CD4-positive, alpha-beta T cell treated with Interleukin-10 for 1 hour (primary cell): ENCODE results near the gene UTS2B.
"Not testable (repeated sequence)": the region's sequence is repeated elsewhere in the genome, so short reads cannot be mapped to it uniquely, and the experiment has no call there.

Source experiments
- DNase-seq: peaks from one replicate; pipeline ENCODE4 v3.0.0-alpha.2; 2020

UTS2B gene

DNA sequence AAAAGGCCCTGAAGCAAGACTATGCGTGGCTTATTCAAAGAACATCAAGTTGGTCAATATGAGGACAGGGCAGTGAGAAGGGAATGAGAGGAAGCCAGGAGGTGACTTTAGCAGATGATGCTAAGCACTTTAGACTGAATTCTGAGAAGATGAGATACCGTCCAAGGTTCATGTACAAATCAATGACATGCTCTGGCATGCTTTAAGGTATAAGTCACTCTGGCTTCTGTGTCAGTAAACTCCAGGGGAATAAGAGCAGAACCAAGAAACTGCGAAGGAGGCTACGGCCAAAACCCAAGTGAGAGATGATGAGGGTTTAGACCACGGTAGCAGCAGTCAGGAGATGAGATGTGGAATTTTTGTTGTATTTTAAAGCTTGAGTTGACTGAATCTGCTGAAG lies 10.0 kb downstream of the UTS2B start:
- no peak for DNase-seq

GRCh38 chr3:191316876-191317603 lies 13.3 kb downstream of the UTS2B start:
- no peak for DNase-seq

- DNase-seq: no peak
These were observed 16.1 kb downstream of the UTS2B start for GRCh38 chr3:191314109-191314728.

- no peak for DNase-seq
These were observed 17.0 kb downstream of the UTS2B start for GRCh38 chr3:191313296-191313695.

DNA sequence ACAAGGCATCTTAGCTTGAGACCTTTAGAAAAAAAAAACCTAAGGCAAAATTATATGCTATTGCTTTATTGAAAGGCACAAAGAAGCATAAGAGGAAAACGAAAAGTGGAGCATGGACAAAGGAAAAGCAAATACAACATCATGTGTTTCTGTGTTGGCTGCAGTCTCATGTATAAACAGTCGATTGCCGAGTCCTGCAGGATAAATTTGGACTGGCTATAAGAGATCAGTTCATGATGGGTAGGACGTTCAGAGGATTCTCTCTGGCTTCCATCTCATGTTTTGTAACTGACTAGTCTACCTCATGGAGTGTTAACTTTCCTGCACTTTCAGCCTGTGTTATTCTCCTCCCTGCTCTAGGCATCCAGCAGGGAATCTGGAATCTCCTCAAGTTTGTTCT lies 23.0 kb downstream of the UTS2B start:
- no peak for DNase-seq

DNA sequence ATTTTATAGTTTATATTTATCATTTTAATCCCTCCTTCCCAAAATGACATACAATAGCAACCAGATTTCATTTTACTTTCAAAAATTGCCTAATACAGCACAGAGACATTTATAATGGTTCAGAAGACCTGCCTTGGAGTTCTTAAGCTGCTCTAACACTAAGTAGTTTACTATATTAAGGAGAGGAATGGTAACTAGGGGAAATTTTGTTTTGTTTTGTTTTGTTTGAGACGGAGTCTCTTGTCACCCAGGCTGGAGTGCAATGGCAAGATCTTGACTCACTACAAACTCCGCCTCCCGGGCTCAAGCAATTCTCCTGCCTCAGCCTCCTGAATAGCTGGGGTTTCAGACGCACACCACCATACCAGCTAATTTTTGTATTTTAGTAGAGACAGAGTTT lies 23.9 kb downstream of the UTS2B start:
- no peak for DNase-seq

DNA sequence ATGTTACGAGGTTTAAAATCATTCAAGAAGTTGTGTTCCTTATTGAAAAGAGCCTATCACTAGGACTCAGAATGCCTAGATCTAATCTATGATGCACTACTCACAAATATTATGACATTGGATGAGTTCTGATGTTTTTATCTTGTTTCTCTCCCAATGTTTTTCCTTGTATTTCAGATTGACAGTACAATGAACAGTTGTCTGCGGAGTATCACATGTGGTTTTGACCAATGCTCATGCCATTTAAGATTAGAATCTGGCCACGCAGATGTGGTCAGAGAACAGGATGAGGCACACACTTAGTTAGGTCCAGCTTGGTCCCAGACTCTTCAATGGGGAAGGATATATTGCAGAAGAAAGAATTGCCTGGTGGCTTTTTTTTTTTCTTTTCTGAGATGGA lies 26.7 kb downstream of the UTS2B start:
- DNase-seq: no peak

GRCh38 chr3:191302451-191302850 lies 27.9 kb downstream of the UTS2B start:
- no peak for DNase-seq

DNA sequence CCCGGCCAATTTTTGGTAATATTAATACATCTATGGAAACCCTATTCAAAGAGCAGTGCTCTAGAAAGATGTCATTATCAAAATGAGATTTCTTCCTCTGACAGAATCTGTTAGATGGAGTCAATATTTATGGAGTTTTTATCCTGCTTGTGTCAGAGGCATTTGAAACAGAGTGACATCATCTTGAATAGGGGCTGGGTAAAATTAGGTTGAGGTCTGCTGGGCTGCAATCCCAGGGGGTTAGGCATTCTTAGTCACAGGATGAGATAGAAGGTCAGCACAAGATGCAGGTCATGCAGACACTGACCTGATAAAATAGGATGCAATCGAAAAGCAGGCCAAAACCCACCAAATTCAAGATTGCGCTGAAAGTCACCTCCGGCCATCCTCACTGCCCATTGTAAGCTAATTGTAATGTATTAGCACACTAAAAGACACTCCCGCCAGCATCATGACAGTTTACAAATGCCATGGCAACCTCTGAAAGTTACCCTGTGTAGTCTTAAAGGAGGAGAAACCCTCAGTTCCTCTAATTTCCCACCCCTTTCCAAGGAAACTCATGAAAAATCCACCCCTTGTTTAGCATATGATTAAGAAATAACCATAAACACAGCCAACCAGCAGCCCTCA lies 28.4 kb downstream of the UTS2B start:
- no peak for DNase-seq

DNA sequence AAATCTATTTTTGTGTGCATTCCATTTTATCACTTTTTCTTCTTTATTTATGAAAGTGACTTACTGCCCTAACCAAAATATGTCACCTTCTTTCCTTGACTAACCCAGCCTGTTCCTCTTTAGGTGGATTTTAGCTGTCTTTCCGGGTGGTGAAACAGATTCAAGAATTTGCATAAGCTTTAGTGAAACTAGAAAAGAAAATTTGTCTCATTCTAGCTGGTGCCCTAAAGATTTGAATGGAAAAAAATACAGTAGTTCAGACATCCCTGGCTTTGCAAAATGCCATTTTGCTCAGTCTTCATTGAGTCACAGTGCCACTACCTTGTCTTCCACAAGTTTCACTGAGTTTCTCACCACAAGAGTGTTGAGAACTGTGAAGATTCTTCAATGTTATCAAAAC lies 29.3 kb downstream of the UTS2B start:
- DNase-seq: no peak

DNA sequence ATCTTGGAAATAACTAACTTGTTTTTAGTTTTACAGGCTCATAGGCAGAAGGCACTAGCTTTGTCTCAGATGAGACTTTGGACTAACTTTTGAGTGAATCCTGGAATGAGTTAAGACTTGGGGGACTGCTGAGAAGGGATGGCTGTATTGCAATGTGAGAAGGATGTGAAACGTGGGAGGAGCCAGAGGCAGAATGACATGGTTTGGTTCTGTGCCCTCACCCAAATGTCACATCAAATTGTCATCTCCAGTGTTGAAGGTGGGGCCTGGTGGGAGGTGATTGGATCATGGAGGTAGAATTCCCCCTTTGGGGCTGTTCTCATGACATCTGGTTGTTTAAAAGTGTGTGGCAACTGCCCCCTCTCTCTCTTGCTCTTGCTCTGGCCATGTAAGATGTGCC lies 29.9 kb downstream of the UTS2B start:
- no peak for DNase-seq

GRCh38 chr3:191298846-191299245 lies 31.5 kb downstream of the UTS2B start:
- no peak for DNase-seq

GRCh38 chr3:191296041-191296541 lies 34.2 kb downstream of the UTS2B start:
- peak; percentile 2 for DNase-seq

GRCh38 chr3:191294291-191294690 lies 36.0 kb downstream of the UTS2B start:
- no peak for DNase-seq

DNA sequence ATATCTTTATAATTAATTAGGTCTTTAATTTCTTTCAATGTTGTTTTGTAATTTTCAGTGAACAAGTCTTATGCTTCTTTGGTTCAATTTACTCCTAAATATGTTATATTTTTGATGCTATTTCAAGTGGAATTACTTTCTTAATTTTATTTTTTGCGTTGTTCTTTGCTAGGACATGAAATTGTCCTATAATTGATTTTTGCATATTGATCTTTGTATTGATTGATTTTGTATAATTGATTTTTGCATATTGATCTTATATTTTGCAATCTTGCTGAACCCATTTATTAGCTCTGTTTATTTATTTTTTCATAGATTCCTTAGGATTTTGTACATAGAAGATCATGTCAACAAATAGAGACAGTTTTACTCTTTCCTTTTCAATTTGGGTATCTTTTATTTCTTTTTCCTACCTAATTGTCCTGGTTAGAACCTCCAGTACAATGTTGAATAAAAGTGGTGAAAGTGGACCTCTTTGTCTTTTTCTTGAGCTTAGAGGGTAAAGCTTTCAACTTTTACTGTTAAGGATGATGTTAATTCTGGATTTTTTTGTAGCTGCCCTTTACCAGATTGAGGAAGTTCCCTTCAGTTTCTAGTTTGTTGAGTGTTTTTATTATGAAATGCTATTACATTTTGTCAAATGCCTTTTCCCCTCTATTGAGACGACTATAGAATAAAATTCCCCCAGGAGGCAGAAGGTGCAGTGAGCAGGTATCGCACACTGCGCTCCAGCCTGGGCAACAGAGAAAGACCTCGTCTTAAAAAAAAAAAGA lies 37.9 kb downstream of the UTS2B start:
- no peak for DNase-seq

GRCh38 chr3:191290311-191291025 lies 39.9 kb downstream of the UTS2B start:
- peak; percentile 21 for DNase-seq

GRCh38 chr3:191283400-191283799 lies 46.9 kb downstream of the UTS2B start:
- no peak for DNase-seq

DNA sequence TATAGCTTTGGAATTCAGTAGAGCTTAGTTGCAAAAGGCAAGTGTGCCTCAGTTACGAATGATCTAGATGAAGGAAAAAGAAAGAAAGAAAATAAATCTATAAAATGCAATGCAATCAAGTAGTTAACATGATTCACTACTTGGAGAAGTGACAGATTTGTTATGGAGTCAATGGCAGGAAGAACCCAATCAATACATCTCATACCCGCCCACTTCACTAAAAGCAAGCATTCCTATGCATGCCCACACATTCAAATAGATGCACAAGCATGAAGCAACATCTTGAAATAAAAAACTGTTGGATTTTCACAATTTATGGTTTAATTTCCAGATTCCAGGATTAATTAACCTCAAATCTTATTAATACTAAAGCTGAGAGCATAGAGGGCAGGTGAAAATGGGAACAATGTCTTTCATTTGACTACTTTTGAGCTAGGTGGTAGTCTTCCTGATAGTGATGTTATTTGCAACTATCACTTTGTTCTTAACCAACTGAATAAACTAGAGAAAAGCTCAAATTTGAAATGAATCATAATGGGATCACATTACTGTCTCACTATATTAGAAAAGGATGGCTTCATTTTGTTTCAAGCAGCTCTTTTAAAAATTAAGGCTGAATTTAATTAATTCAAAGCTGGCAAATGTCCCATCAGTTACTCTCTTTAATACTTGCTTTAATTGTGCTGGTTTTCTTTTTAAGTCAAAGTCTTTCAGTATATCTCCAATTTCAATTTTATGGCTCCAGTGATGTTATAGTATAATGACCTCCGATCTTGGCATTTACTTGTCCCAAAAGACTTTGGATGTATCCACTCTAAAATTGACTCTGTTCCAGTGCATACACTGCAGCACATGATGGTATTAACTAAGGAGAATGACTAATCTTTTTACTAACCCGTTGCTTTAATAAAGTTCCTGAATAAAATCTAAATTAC lies 47.8 kb downstream of the UTS2B start:
- DNase-seq: no peak

- DNase-seq: no peak
These were observed 49.4 kb downstream of the UTS2B start for GRCh38 chr3:191280882-191281281.

- DNase-seq: no peak
These were observed 50.2 kb downstream of the UTS2B start for GRCh38 chr3:191280111-191280510.

GRCh38 chr3:191275751-191276150 lies 54.6 kb downstream of the UTS2B start:
- DNase-seq: no peak

- DNase-seq: not testable (repeated sequence)
These were observed 55.1 kb downstream of the UTS2B start for GRCh38 chr3:191275244-191275643.
